NCI-H345 treated with DMSO at 0.1 percent for 48 hours (cell line): ENCODE measurements around the gene PIP5K1B.

Source experiments
- DNase-seq: peaks from one replicate; lab custom pipeline; 2025; ENCODE audit not compliant: unreplicated experiment; lab: John Stamatoyannopoulos, UW

The PIP5K1B gene

GRCh38 chr9:68733021-68733405 lies 28.0 kb downstream of the PIP5K1B start:
- DNase-seq = no peak

GRCh38 chr9:68738358-68738757 lies 33.3 kb downstream of the PIP5K1B start:
- no peak for DNase-seq

GRCh38 chr9:68739621-68740174 lies 34.7 kb downstream of the PIP5K1B start:
- DNase-seq = no peak

GRCh38 chr9:68740561-68740960 lies 35.5 kb downstream of the PIP5K1B start:
- no peak for DNase-seq

DNA sequence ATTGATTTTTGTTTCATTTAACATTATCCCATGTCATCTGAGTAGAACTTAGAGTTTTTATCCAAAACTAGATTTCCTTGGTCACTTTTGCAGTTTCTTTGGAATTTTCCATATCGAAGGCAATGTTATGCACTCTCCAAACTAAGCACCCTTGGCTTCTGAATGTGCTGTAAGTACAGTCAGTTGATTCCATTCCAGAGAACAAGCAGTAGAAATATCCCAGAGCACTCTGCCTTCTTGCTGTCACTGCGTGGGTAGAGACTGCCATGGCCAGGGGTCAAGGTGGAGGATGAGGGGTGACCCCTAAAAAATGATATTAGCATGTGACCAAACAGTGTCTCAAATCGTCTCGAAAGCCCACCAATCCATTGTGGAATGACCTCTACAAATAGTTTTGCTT lies 36.2 kb downstream of the PIP5K1B start:
- no peak for DNase-seq

- no peak for DNase-seq
These were observed 36.8 kb downstream of the PIP5K1B start for GRCh38 chr9:68741704-68742332.

DNA sequence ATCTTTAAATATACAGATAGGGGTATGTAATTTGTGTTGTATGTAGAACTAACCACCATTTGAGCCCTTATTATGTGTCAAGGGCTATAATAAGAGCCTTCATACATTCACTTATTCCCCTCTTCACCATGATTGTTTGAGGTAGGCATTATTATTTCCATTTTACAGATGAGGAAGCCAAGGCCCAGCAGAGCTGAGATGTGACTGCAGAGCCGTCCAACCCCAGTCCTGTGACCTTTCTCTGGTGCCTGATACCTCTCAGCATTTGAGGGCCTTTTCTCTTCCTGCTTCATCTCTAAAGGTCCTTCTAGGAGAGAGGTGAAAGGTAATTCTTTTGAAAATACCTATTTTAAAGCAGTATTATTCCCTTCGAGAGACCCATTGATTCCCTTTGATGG lies 37.3 kb downstream of the PIP5K1B start:
- no peak for DNase-seq

DNA sequence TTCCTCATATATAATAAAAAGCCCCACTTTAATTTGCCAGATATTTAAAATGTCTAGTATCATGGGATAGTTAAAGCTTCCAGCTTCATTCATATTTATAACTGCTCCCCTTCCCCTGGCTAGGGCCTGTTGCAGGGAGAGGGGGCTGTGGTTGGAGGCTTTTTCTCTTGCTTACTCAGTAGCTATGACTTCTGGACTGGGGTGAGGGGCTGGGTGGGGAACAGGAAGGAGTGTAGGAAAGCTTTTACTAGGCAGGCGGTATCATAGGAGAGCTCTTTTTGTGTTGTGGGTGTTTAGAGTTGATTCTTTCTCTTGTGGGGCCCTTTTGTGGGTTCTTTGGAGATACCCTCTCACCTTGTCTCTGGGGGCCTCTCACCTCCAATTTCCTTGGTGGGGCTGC lies 39.4 kb downstream of the PIP5K1B start:
- DNase-seq = no peak

DNA sequence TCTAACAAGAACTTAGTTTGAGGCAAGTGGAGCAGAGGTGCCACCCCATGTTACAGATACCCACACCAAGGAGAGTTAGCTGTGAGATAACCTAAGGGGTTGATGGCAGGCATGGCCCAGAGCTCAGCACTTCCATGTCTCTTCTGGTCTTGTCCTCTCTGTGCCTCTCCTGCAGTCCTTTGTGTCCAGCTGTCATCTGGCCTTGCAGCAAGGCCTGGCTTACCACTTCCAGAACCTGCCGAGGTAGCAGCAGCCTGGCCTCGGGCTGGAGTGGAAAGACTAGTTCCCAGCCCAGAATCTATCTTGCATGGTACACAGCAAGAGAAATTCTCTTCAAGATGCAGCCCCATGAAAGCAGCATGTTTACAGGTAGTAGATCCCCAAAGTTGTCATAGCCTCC lies 41.5 kb downstream of the PIP5K1B start:
- DNase-seq = no peak

GRCh38 chr9:68747043-68747533 lies 42.0 kb downstream of the PIP5K1B start:
- DNase-seq = no peak

DNA sequence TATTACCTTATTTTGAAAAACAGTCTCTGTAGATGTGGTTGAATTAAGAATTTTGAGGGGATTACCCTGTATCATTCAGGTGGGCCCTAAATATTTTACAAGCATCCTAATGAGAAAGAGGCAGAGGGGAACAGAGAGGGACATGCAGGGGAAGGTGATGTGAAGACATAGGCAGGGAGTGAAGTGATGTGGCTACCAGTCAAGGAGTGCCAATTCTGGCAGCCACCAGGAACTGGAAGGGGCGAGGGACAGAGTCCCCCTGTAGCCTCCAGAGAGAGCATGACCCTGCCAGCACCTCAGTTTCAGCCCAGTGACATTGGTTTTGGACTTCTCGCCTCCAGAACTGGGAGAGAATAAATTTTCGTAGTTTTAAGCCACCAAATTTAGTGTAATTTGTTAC lies 44.1 kb downstream of the PIP5K1B start:
- DNase-seq = no peak

DNA sequence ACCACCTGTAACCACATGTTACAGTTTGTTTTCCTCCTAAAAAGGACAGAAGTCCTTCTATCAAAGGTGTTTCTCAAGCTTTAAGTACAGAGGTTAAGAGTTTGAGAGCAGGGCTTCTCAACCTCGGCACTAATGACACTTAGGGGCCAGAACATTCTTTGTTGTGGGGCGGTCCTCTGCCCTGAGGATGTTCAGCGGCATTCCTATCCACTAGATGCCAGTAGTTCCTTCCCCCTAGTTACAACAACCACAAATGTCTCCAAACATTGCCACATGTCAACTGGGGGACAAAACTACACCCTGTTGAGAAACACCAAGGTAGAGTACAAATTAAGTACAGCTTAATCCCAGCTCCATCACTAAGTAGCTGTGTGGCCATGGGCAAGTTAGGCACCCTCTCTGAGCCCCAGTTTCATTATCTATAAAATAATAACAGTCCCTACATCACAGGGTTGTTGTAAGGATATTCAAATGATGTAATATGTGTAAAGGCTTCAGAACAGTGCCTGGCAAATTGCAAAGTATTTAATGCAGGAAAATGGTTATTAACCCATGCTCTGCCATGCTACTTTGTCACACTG lies 44.6 kb downstream of the PIP5K1B start:
- DNase-seq = no peak

GRCh38 chr9:68750255-68750654 lies 45.2 kb downstream of the PIP5K1B start:
- DNase-seq = no peak

DNA sequence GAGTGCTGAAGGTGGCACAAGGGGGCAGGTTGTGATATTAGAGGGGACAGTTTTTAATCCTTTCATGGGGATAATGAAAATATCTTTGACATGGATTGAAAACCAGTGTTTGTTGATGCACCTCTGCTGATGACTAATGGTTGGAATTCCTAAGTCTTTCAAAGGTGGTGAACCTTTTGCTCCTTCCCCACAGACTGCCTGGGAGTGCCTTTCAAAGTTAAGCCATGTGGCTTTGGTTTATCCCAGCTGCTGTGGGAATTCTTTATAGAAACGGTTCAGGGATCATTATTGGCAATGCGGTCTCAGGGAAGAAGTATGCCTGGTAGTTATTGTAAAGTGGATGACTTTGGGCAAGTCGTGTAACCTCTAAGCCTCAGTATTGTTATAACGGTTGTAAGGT lies 45.7 kb downstream of the PIP5K1B start:
- no peak for DNase-seq

- no peak for DNase-seq
These were observed 46.5 kb downstream of the PIP5K1B start for GRCh38 chr9:68751556-68751955.

GRCh38 chr9:68755051-68755450 lies 50.0 kb downstream of the PIP5K1B start:
- DNase-seq = no peak

- no peak for DNase-seq
These were observed 50.7 kb downstream of the PIP5K1B start for GRCh38 chr9:68755752-68756151.

GRCh38 chr9:68759981-68760673 lies 55.1 kb downstream of the PIP5K1B start:
- DNase-seq = no peak

DNA sequence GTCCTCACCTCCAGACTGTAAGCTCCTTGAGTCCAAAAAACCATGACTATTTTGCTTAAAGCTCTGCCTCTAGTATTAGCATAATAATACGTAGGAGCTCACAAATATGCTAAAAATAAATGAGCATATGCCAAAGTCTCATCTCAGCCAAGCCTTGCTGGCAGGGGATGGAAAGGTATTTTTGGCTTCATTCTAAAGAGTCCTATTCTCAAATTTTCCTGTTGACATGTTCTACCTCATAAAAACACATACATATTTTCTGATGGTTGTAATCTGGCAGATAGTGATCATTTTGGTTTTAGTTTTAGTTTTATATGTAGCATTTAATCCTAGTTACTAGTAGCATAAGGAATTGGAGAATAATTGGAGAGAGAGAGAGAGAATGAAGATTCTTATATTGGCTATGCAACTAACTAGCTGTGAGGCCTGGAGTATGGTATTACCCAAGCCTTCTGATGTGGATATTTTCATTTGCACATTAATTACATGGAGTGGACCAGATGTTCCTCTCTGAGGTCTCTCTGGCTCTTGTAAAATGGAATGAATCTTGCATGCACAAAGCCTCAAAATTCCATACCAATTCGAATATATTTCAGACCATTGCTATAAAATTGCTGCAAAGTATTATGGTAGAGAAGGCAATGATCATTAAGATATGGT lies 55.8 kb downstream of the PIP5K1B start:
- DNase-seq = no peak

- DNase-seq = no peak
These were observed 57.5 kb downstream of the PIP5K1B start for GRCh38 chr9:68762570-68762969.

- DNase-seq = no peak
These were observed 58.1 kb downstream of the PIP5K1B start for GRCh38 chr9:68763104-68763503.

GRCh38 chr9:68768619-68769018 lies 63.6 kb downstream of the PIP5K1B start:
- no peak for DNase-seq
